Thoracic aorta (tissue), 2 donors: ENCODE measurements around the gene MCCD1. TPM values are rescaled to one million over a fixed set of nuclear protein-coding genes. Genes with fewer than 3 reads are reported as not detected.

Experiments used
- ATAC-seq: fragments of 150-250 bp; one replicate; pipeline ENCODE4 v1.8.0; 2017; ENCODE audit warnings: low read depth; ENCODE audit not compliant: insufficient number of reproducible peaks, low FRiP score
- DNase-seq: peaks from one replicate; pipeline ENCODE4 v3.0.0-alpha.2; 2020; ENCODE audit warnings: low spot score
- H3K27ac ChIP-seq, 2 donors: fragments of 200-600 bp; sonication (generic); 1 replicate in 1 of 2; 2 replicates in 1 of 2; pipeline ENCODE4 v1.5.1; 2016; ENCODE audit warnings: mild to moderate bottlenecking in 2 of 2, moderate library complexity in 2 of 2
- H3K27me3 ChIP-seq: fragments of 200-600 bp; sonication (generic); replicated peaks from 2 replicates; pipeline ENCODE4 v1.6.0; 2016; ENCODE audit warnings: mild to moderate bottlenecking; ENCODE audit not compliant: insufficient read depth
- H3K36me3 ChIP-seq: fragments of 200-600 bp; sonication (generic); one replicate; pipeline ENCODE4 v1.5.1; 2016
- H3K4me1 ChIP-seq, 2 donors: fragments of 200-600 bp; sonication (generic); 1 replicate in 1 of 2; 2 replicates in 1 of 2; pipeline versions ENCODE4 v1.5.1 to v1.6.0; 2016; ENCODE audit warnings: low read depth in 2 of 2, mild to moderate bottlenecking in 1 of 2; ENCODE audit not compliant: control insufficient read depth in 1 of 2
- H3K4me3 ChIP-seq: fragments of 200-600 bp; sonication (generic); 2 replicates; pipeline ENCODE4 v1.5.1; 2016; ENCODE audit warnings: mild to moderate bottlenecking
- H3K9me3 ChIP-seq: fragments of 200-600 bp; sonication (generic); 2 replicates; pipeline ENCODE4 v1.5.1; 2016
- CTCF ChIP-seq: fragments of 200-600 bp; sonication (generic); IDR thresholded peaks from one replicate; pipeline ENCODE4 v1.5.1; 2019; ENCODE audit warnings: antibody characterized with exemption
- total RNA-seq, 2 donors: library from RNA; depleted of rRNA; stranded (reverse); fragments of >200 nt; gene quantifications; one replicate each; pipeline versions ENCODE4 v1.1.0 to v1.2.3, GENCODE V29; 2016

Gene MCCD1
- total RNA-seq, 2 donors from 2014 or later: not detected

- TF ChIP-seq CTCF: no peak
- Histone ChIP-seq H3K36me3 (peaks cover 57% of the 10 kb centered on the region), H3K4me3 (no peak overlapping the region), H3K27me3 (no peaks in the 10 kb centered on the region), H3K9me3 (no peaks in the 10 kb centered on the region), H3K4me1 (no peaks in the 10 kb centered on the region), H3K27ac (no peak overlapping the region)
- DNase-seq: no peak
- ATAC-seq: no peak
Measured at GRCh38 chr6:31531771-31532643, 3.2 kb downstream of the MCCD1 start.

- H3K9me3 ChIP-seq: no peaks in the 10 kb centered on the region
- no peak overlapping the region for H3K27ac ChIP-seq
- H3K27me3 ChIP-seq: no peaks in the 10 kb centered on the region
- DNase-seq: no peak
- no peak for ATAC-seq
- H3K4me3 ChIP-seq: no peak overlapping the region
- H3K4me1 ChIP-seq: no peaks in the 10 kb centered on the region
- no peak for TF ChIP-seq CTCF
- H3K36me3 ChIP-seq: peaks cover 63% of the 10 kb centered on the region
Measured at GRCh38 chr6:31532644-31533454, 4.1 kb downstream of the MCCD1 start.

- no peak overlapping the region for H3K27ac ChIP-seq
- H3K9me3 ChIP-seq: no peaks in the 10 kb centered on the region
- no peak for TF ChIP-seq CTCF
- peaks cover 67% of the 10 kb centered on the region for H3K36me3 ChIP-seq
- DNase-seq: no peak
- H3K4me3 ChIP-seq: no peak overlapping the region
- ATAC-seq: no peak
- H3K4me1 ChIP-seq: peaks cover 0 to 2% of the 10 kb centered on the region in 2 donors
- no peaks in the 10 kb centered on the region for H3K27me3 ChIP-seq
Measured at GRCh38 chr6:31533455-31533841, 4.7 kb downstream of the MCCD1 start.

- no peaks in the 10 kb centered on the region for H3K27me3 ChIP-seq
- no peak for ATAC-seq
- H3K4me3 ChIP-seq: no peak overlapping the region
- H3K36me3 ChIP-seq: peaks cover 73% of the 10 kb centered on the region
- no peak for DNase-seq
- no peak overlapping the region for H3K27ac ChIP-seq
- TF ChIP-seq CTCF: no peak
- H3K9me3 ChIP-seq: no peaks in the 10 kb centered on the region
- peaks cover 2 to 7% of the 10 kb centered on the region in 2 donors for H3K4me1 ChIP-seq
Measured at GRCh38 chr6:31534011-31534410, 5.2 kb downstream of the MCCD1 start.

GRCh38 chr6:31534521-31535040 lies 5.8 kb downstream of the MCCD1 start:
- Histone ChIP-seq H3K4me3 (no peak overlapping the region), H3K27me3 (no peaks in the 10 kb centered on the region), H3K27ac (no peak overlapping the region), H3K36me3 (peaks cover 77% of the 10 kb centered on the region), H3K4me1 (peaks cover 7 to 13% of the 10 kb centered on the region in 2 donors), H3K9me3 (no peaks in the 10 kb centered on the region)
- no peak for TF ChIP-seq CTCF
- DNase-seq (no peak), ATAC-seq (no peak)
